GM21447 (cell line): ENCODE data around the gene MLLT1.

Source experiments
- ATAC-seq: cut with Tn5 transposase; IDR thresholded peaks from one replicate; pipeline ENCODE4 v1.9.1; 2021; ENCODE audit not compliant: unreplicated experiment

The MLLT1 gene

DNA sequence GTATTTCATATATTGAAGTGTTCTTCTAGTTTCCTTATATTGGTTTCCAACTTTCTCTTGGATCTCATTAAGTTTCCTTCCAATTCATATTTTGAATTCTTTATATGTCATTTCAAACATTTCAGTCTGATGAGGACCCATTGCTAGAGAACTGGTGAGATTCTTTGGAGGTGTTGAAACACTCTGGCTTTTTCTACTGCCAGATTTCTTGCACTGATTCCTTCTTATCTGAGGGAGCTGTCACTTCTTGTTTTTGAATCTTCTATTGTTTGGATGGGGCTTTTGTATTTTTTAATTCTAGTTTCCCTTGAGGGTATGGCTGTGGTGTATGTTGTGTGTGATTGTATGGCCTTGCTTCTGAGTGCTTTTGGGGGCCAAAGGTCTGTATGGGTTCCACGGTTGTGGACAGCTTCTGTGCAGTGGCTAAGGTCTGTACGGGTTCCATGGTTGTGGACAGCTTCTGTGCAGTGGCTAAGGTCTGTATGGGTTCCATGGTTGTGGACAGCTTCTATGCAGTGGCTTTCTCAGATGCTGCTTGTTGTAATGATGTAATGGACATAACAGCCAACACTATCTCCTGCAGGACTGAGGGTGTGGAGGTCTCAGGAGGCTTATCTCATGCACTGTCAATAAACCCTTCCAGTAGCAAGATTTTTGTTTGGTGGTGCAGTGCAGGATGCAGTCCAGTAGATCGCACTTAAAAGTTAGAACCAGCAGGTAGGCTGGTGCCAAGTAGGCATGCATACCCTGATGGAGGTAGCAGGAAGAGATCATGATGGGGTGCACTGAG is 107.5 kb downstream of the MLLT1 start:
- no peak for ATAC-seq

DNA sequence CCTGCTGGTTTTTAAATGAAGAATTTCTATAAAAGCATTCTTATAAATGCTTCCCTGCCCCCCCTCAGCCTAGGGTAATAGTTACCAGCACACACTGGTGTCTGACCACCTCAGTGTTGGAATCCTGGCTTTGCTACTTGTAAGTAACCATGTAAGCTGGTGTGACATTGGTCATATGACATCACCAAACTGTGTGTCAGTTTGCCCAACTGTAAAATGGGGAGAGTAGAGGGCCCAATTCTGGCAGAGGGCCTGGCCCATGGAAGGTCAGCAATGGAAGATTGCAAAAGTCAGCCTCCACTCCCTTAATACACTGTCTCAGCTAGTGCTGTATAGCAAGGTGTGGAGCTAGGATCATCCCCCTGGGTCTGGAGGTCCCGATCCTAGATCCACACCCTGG is 112.7 kb downstream of the MLLT1 start:
- ATAC-seq, result no peak

DNA sequence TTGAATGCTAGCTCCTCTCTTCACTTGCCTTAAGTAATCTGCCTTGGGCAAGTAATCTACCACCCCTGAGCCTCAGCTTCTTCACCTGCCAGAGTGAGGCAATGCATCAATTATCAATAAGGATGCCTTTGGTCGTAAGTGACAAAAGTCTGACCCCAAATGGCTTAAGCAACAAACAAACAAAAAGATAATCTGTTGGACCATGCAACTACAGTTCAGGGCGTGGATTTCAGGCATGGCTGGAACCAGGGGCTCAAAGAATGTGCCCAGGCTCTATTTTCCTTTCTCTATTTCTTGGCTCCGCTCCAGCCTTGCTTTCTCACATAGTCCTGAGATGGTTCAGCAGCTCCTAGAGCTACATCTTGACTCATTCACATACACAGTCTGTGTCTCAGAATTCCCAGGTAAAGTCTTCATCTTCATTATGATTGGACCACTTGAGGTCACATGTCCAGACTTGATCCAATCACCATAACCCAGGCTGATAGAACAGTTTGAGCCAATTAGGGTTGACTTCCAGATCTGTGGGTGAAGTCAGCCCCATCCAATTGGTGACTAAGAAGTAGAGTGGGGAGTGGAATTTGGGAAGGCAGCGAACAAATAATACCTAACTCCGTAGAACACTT is 114.8 kb downstream of the MLLT1 start:
- ATAC-seq, result no peak

DNA sequence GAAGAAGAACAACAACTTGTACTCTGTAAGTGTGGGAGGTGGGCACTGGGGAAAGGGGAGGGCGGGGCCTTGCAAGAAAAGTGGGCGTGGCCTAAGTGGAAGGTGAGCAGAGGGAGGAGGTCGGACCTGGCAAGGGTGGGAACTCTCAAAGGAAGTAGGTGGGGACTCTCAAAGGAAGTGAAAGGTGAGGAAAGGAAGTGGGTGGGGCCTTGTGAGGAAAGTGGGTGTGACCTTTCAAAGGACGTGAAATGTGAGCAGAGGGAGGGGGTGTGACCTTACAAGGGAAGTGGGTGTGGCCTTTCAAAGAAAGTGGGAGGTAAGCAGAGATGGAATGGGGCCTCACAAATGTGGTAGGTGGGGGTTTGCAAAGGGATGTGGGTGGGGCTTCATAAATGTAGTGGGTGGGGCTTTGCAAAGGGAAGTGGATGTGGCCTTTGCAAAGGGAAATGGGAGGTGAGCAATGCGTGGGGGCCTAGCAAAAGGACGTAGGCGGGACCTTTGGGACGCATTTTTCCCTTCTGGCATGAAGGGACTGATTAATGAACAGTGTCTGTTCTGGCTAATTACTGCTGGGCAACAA is 118.4 kb downstream of the MLLT1 start:
- no peak for ATAC-seq
